ENCODE measurements around the gene UNKL.

UNKL gene

GRCh38 chr16:1320097-1320496 lies 94.4 kb downstream of the UNKL start:
- no peak for TF ChIP-seq CTCF (IDR thresholded peaks at IDR 0.05; ENCODE audit: low read depth, low read length)
- DNase-seq (ENCODE audit: low read depth in 2 of 2): no peak
- no peak overlapping the region for H3K4me3 ChIP-seq (replicated peaks in 1 of 2; ENCODE audit: low read depth in 2 of 2, low read length in 2 of 2)

- H3K4me3 ChIP-seq (replicated peaks in 1 of 2; ENCODE audit: low read depth in 2 of 2, low read length in 2 of 2): no peak overlapping the region
- DNase-seq (ENCODE audit: low read depth in 2 of 2): no peak
- TF ChIP-seq CTCF (IDR thresholded peaks at IDR 0.05; ENCODE audit: low read depth, low read length): no peak
Measured at GRCh38 chr16:1319041-1319440, 95.5 kb downstream of the UNKL start.

GRCh38 chr16:1318268-1318545 lies 96.3 kb downstream of the UNKL start:
- no peak overlapping the region for H3K4me3 ChIP-seq (replicated peaks in 1 of 2; ENCODE audit: low read depth in 2 of 2, low read length in 2 of 2)
- DNase-seq (ENCODE audit: low read depth in 2 of 2): no peak

GRCh38 chr16:1317479-1318267 lies 96.8 kb downstream of the UNKL start:
- DNase-seq (ENCODE audit: low read depth in 2 of 2): no peak
- no peak for TF ChIP-seq CTCF (IDR thresholded peaks at IDR 0.05; ENCODE audit: low read depth, low read length)
- no peak overlapping the region for H3K4me3 ChIP-seq (replicated peaks in 1 of 2; ENCODE audit: low read depth in 2 of 2, low read length in 2 of 2)

More at GRCh38 chr16:1318268-1318545, 96.3 kb downstream of the UNKL start:
- TF ChIP-seq CTCF (IDR thresholded peaks at IDR 0.05; ENCODE audit: low read depth, low read length): no peak

- H3K4me3 ChIP-seq (replicated peaks in 1 of 2; ENCODE audit: low read depth in 2 of 2, low read length in 2 of 2): no peak overlapping the region
- DNase-seq (ENCODE audit: low read depth in 2 of 2): no peak
- no peak for TF ChIP-seq CTCF (IDR thresholded peaks at IDR 0.05; ENCODE audit: low read depth, low read length)
Measured at GRCh38 chr16:1316033-1316405, 98.5 kb downstream of the UNKL start.

- no peak overlapping the region for H3K4me3 ChIP-seq (replicated peaks in 1 of 2; ENCODE audit: low read depth in 2 of 2, low read length in 2 of 2)
- no peak for DNase-seq (ENCODE audit: low read depth in 2 of 2)
- TF ChIP-seq CTCF (IDR thresholded peaks at IDR 0.05; ENCODE audit: low read depth, low read length): no peak
Measured at GRCh38 chr16:1315081-1316032, 99.1 kb downstream of the UNKL start.

Data from cardiac fibroblast (primary cell).